IPS-20b (cell line): Measurements from ENCODE around the gene BCLAF1.

Source experiments
- H3K27ac ChIP-seq: one replicate; pipeline ENCODE4 v1.5.1; 2013; ENCODE audit warnings: low read length
- H3K27me3 ChIP-seq: 2 replicates; pipeline ENCODE4 v1.6.1; 2013; ENCODE audit warnings: mild to moderate bottlenecking, low read length, inconsistent platforms; ENCODE audit not compliant: insufficient read depth
- H3K36me3 ChIP-seq: 2 replicates; pipeline ENCODE4 v1.6.1; 2013; ENCODE audit warnings: low read depth, mild to moderate bottlenecking, inconsistent platforms, low read length, moderate library complexity; ENCODE audit not compliant: insufficient read depth
- H3K4me1 ChIP-seq: 2 replicates; pipeline ENCODE4 v1.6.1; 2013; ENCODE audit warnings: mild to moderate bottlenecking, control low read depth, inconsistent platforms, low read length, moderate library complexity; ENCODE audit not compliant: insufficient read depth
- H3K4me3 ChIP-seq: 2 replicates; pipeline ENCODE4 v1.5.1; 2013; ENCODE audit warnings: mild to moderate bottlenecking, low read length, inconsistent platforms
- H3K9ac ChIP-seq: 2 replicates; pipeline ENCODE4 v1.6.1; 2013; ENCODE audit warnings: low read depth, mild to moderate bottlenecking, inconsistent platforms, low read length, moderate library complexity
- H3K9me3 ChIP-seq: 2 replicates; pipeline ENCODE4 v1.6.1; 2013; ENCODE audit warnings: mild to moderate bottlenecking, low read depth, low read length, inconsistent platforms; ENCODE audit not compliant: insufficient read depth

Gene BCLAF1

GRCh38 chr6:136306466-136306865 is 16.8 kb upstream of the BCLAF1 start:
- H3K27ac ChIP-seq: no peak overlapping the region
- no peak overlapping the region for H3K4me3 ChIP-seq
- no peak overlapping the region for H3K9ac ChIP-seq
- H3K36me3 ChIP-seq: no peaks in the 10 kb centered on the region
- H3K9me3 ChIP-seq: no peaks in the 10 kb centered on the region
- H3K27me3 ChIP-seq: no peaks in the 10 kb centered on the region
- no peaks in the 10 kb centered on the region for H3K4me1 ChIP-seq

GRCh38 chr6:136304410-136304809 is 14.8 kb upstream of the BCLAF1 start:
- no peaks in the 10 kb centered on the region for H3K4me1 ChIP-seq
- H3K9me3 ChIP-seq: no peaks in the 10 kb centered on the region
- no peaks in the 10 kb centered on the region for H3K36me3 ChIP-seq
- no peaks in the 10 kb centered on the region for H3K27me3 ChIP-seq
- no peak overlapping the region for H3K4me3 ChIP-seq
- H3K27ac ChIP-seq: no peak overlapping the region
- H3K9ac ChIP-seq: no peak overlapping the region

GRCh38 chr6:136303516-136303915 is 13.9 kb upstream of the BCLAF1 start:
- Histone ChIP-seq H3K9me3 (no peaks in the 10 kb centered on the region), H3K27me3 (no peaks in the 10 kb centered on the region), H3K4me1 (no peaks in the 10 kb centered on the region), H3K9ac (no peak overlapping the region), H3K36me3 (no peaks in the 10 kb centered on the region), H3K4me3 (no peak overlapping the region), H3K27ac (no peak overlapping the region)

GRCh38 chr6:136294621-136295020 is 5.0 kb upstream of the BCLAF1 start:
- H3K9ac ChIP-seq: no peak overlapping the region
- H3K4me3 ChIP-seq: no peak overlapping the region
- H3K9me3 ChIP-seq: no peaks in the 10 kb centered on the region
- no peaks in the 10 kb centered on the region for H3K27me3 ChIP-seq
- peaks cover 4% of the 10 kb centered on the region; the same call in 1 of the 2 replicates for H3K4me1 ChIP-seq
- no peak overlapping the region for H3K27ac ChIP-seq
- no peaks in the 10 kb centered on the region for H3K36me3 ChIP-seq

- H3K9me3 ChIP-seq: no peaks in the 10 kb centered on the region
- no peaks in the 10 kb centered on the region for H3K36me3 ChIP-seq
- H3K9ac ChIP-seq: peak overlapping the region; percentile 100
- H3K27ac ChIP-seq: peak overlapping the region; percentile 92
- peaks cover 8% of the 10 kb centered on the region; the same call in 1 of the 2 replicates for H3K4me1 ChIP-seq
- no peaks in the 10 kb centered on the region for H3K27me3 ChIP-seq
- peak overlapping the region; percentile 96 for H3K4me3 ChIP-seq
Observed at GRCh38 chr6:136290410-136291010, 864 bp upstream of the BCLAF1 start.

GRCh38 chr6:136289327-136289578 is 393 bp downstream of the BCLAF1 start:
- Histone ChIP-seq H3K36me3 (no peaks in the 10 kb centered on the region), H3K27me3 (no peaks in the 10 kb centered on the region), H3K9me3 (no peaks in the 10 kb centered on the region), H3K9ac (peak overlapping the region; percentile 100), H3K4me1 (peaks cover 14% of the 10 kb centered on the region; the same call in 1 of the 2 replicates), H3K4me3 (peak overlapping the region; percentile 96), H3K27ac (peak overlapping the region; percentile 98)

GRCh38 chr6:136288566-136289326 is 900 bp downstream of the BCLAF1 start:
- Histone ChIP-seq H3K27me3 (no peaks in the 10 kb centered on the region), H3K9ac (peak overlapping the region; percentile 100), H3K4me1 (peaks cover 15% of the 10 kb centered on the region; the same call in 1 of the 2 replicates), H3K4me3 (peak overlapping the region; percentile 96), H3K9me3 (no peaks in the 10 kb centered on the region), H3K27ac (peak overlapping the region; percentile 98), H3K36me3 (no peaks in the 10 kb centered on the region)

GRCh38 chr6:136284909-136285308 is 4.7 kb downstream of the BCLAF1 start:
- Histone ChIP-seq H3K9ac (no peak overlapping the region; the same call in 1 of the 2 replicates), H3K36me3 (peaks cover 26% of the 10 kb centered on the region), H3K4me3 (no peak overlapping the region; the same call in 1 of the 2 replicates), H3K9me3 (no peaks in the 10 kb centered on the region), H3K27me3 (no peaks in the 10 kb centered on the region), H3K4me1 (peaks cover 27% of the 10 kb centered on the region), H3K27ac (no peak overlapping the region)

- Histone ChIP-seq H3K4me1 (peaks cover 24% of the 10 kb centered on the region), H3K36me3 (peaks cover 45% of the 10 kb centered on the region), H3K4me3 (no peak overlapping the region)
Observed at GRCh38 chr6:136282906-136283305, 6.7 kb downstream of the BCLAF1 start.

GRCh38 chr6:136280032-136280609 is 9.5 kb downstream of the BCLAF1 start:
- Histone ChIP-seq H3K4me3 (no peak overlapping the region), H3K9ac (no peak overlapping the region), H3K36me3 (peaks cover 70% of the 10 kb centered on the region), H3K27ac (no peak overlapping the region), H3K4me1 (peaks cover 24% of the 10 kb centered on the region), H3K27me3 (no peaks in the 10 kb centered on the region), H3K9me3 (no peaks in the 10 kb centered on the region)

More at GRCh38 chr6:136282906-136283305, 6.7 kb downstream of the BCLAF1 start:
- Histone ChIP-seq H3K27ac (no peak overlapping the region), H3K9me3 (no peaks in the 10 kb centered on the region), H3K9ac (no peak overlapping the region), H3K27me3 (no peaks in the 10 kb centered on the region)

- Histone ChIP-seq H3K36me3 (peaks cover 96% of the 10 kb centered on the region), H3K27ac (no peak overlapping the region), H3K9ac (no peak overlapping the region), H3K4me3 (no peak overlapping the region), H3K4me1 (no peaks in the 10 kb centered on the region), H3K27me3 (no peaks in the 10 kb centered on the region), H3K9me3 (no peaks in the 10 kb centered on the region)
Observed at GRCh38 chr6:136274062-136274461, 15.6 kb downstream of the BCLAF1 start.

- no peak overlapping the region for H3K27ac ChIP-seq
- H3K36me3 ChIP-seq: peaks cover 100% of the 10 kb centered on the region
- H3K9me3 ChIP-seq: no peaks in the 10 kb centered on the region
- H3K4me3 ChIP-seq: no peak overlapping the region
- H3K9ac ChIP-seq: no peak overlapping the region
- H3K4me1 ChIP-seq: no peaks in the 10 kb centered on the region
- no peaks in the 10 kb centered on the region for H3K27me3 ChIP-seq
Observed at GRCh38 chr6:136265101-136265500, 24.5 kb downstream of the BCLAF1 start.
